Astrocyte of the cerebellum (primary cell): Measurements from ENCODE around the gene FBXO48.
"Not testable (repeated sequence)": the region's sequence is repeated elsewhere in the genome, so short reads cannot be mapped to it uniquely, and the experiment has no call there.

Experiments
- DNase-seq: peaks from one replicate; pipeline ENCODE4 v3.0.0-alpha.2; 2011; ENCODE audit warnings: low read depth
- H3K4me3 ChIP-seq: 2 replicates; pipeline ENCODE4 v1.5.1; 2011; ENCODE audit warnings: mild to moderate bottlenecking, low read depth, low read length, moderate library complexity
- CTCF ChIP-seq: IDR thresholded peaks from 2 replicates; pipeline ENCODE4 v1.5.1; 2012; ENCODE audit warnings: low read length, low read depth, moderate library complexity, mild to moderate bottlenecking; ENCODE audit errors: missing control alignments
- in situ Hi-C: cut with HindIII; loops from 2 replicates; pipeline ENCODE4 v1.10.0; 2017; ENCODE audit warnings: low sequenced_read_pairs

Gene FBXO48

GRCh38 chr2:68454719-68455118 lies 12.4 kb downstream of the FBXO48 start:
- DNase-seq, result no peak
- no peak overlapping the region for H3K4me3 ChIP-seq
- no peak for TF ChIP-seq CTCF
- in situ Hi-C loops, result no loop called here

- no peak for DNase-seq
- TF ChIP-seq CTCF, result no peak
- in situ Hi-C loops, result no loop called here
- H3K4me3 ChIP-seq, result no peak overlapping the region
Observed at GRCh38 chr2:68453761-68454360, 13.2 kb downstream of the FBXO48 start.

- no peak for TF ChIP-seq CTCF
- in situ Hi-C loops, result no loop called here
- H3K4me3 ChIP-seq, result no peak overlapping the region
- DNase-seq, result no peak
Observed at GRCh38 chr2:68452158-68452900, 14.8 kb downstream of the FBXO48 start.

GRCh38 chr2:68448671-68449653 lies 18.1 kb downstream of the FBXO48 start:
- in situ Hi-C loops, result no loop called here

GRCh38 chr2:68447118-68447517 lies 20.0 kb downstream of the FBXO48 start:
- in situ Hi-C loops, result no loop called here
- no peak overlapping the region for H3K4me3 ChIP-seq
- no peak for TF ChIP-seq CTCF
- DNase-seq, result no peak

More at GRCh38 chr2:68448671-68449653, 18.1 kb downstream of the FBXO48 start:
- no peak overlapping the region for H3K4me3 ChIP-seq
- no peak for DNase-seq
- TF ChIP-seq CTCF, result no peak

GRCh38 chr2:68446425-68446824 lies 20.7 kb downstream of the FBXO48 start:
- H3K4me3 ChIP-seq, in situ Hi-C loops, DNase-seq: not testable (repeated sequence)
